ENCODE results near the gene HDAC4.

DNA sequence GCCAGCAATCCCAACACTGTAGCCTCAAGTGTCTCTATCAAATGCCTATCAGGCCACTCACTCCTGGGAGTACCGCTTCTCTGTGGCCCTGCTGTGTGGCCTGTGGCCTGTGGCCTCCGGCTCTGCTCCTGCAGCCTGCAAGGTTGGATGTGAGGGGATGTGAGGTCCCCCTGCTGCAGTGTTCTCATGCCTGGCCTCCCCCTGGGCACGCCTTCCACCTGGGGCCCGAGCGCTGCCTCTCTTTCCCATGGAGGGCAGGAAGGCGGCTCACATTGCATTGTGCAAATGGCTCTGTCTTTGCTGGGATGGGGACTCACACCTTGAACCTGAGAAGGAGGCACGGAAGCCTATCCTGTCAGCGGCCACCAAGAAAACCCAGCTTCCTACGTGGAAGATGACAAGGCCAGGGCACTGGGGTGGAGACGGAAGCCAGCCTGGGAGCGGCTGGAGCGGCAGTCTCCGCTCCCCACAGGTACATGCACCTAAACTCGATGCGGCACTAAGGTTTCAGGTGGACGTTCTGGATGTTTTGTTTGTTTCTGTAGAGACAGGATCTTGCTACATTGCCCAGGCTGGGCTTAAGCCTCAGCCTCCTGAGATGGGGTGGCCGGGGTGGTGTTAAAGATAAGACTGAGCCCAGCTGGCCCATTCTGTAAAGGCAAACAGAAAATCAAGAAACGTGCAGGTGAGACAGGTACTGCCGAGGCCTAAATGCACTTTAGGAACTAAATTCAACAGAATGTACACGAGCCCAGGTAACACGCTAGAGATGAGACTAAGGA is 140.1 kb downstream of the HDAC4 start:
- TF ChIP-seq, protein P1, sequence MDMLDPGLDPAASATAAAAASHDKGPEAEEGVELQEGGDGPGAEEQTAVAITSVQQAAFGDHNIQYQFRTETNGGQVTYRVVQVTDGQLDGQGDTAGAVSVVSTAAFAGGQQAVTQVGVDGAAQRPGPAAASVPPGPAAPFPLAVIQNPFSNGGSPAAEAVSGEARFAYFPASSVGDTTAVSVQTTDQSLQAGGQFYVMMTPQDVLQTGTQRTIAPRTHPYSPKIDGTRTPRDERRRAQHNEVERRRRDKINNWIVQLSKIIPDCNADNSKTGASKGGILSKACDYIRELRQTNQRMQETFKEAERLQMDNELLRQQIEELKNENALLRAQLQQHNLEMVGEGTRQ (IDR thresholded peaks at IDR 0.05; ENCODE audit: low read depth, low read length): no peak
- no peak for TF ChIP-seq SMC3 (IDR thresholded peaks at IDR 0.05; ENCODE audit: low read depth, low read length)
- TF ChIP-seq RAD21 (IDR thresholded peaks at IDR 0.05; ENCODE audit: low read length): no peak
- TF ChIP-seq, protein P2, sequence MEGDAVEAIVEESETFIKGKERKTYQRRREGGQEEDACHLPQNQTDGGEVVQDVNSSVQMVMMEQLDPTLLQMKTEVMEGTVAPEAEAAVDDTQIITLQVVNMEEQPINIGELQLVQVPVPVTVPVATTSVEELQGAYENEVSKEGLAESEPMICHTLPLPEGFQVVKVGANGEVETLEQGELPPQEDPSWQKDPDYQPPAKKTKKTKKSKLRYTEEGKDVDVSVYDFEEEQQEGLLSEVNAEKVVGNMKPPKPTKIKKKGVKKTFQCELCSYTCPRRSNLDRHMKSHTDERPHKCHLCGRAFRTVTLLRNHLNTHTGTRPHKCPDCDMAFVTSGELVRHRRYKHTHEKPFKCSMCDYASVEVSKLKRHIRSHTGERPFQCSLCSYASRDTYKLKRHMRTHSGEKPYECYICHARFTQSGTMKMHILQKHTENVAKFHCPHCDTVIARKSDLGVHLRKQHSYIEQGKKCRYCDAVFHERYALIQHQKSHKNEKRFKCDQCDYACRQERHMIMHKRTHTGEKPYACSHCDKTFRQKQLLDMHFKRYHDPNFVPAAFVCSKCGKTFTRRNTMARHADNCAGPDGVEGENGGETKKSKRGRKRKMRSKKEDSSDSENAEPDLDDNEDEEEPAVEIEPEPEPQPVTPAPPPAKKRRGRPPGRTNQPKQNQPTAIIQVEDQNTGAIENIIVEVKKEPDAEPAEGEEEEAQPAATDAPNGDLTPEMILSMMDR (conservative IDR thresholded peaks at IDR 0.05; ENCODE audit: low read depth, low read length): no peak
- no peak for TF ChIP-seq MXI1 (IDR thresholded peaks at IDR 0.05; ENCODE audit: borderline replicate concordance, low read depth, low read length)
- TF ChIP-seq, protein P3, sequence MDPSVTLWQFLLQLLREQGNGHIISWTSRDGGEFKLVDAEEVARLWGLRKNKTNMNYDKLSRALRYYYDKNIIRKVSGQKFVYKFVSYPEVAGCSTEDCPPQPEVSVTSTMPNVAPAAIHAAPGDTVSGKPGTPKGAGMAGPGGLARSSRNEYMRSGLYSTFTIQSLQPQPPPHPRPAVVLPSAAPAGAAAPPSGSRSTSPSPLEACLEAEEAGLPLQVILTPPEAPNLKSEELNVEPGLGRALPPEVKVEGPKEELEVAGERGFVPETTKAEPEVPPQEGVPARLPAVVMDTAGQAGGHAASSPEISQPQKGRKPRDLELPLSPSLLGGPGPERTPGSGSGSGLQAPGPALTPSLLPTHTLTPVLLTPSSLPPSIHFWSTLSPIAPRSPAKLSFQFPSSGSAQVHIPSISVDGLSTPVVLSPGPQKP (IDR thresholded peaks at IDR 0.05; ENCODE audit: borderline replicate concordance, low read depth, low read length): no peak
- no peak for TF ChIP-seq POLR2A (IDR thresholded peaks at IDR 0.05; ENCODE audit: low read depth, low read length)
- TF ChIP-seq BHLHE40 (IDR thresholded peaks at IDR 0.05; ENCODE audit: low read depth, low read length): no peak
- TF ChIP-seq MAZ (IDR thresholded peaks at IDR 0.05; ENCODE audit: borderline replicate concordance, low read depth, low read length): no peak
- TF ChIP-seq NFE2L2 (IDR thresholded peaks at IDR 0.05; ENCODE audit: low read depth, low read length): no peak
- TF ChIP-seq RCOR1 (IDR thresholded peaks at IDR 0.05; ENCODE audit: insufficient replicate concordance, low read length): no peak

All from IMR-90 (cell line).